Measurements from ENCODE around the gene SCIMP. TPM values are rescaled to one million over a fixed set of nuclear protein-coding genes. Genes with fewer than 3 reads are reported as not detected.

Gene SCIMP
- total RNA-seq, 1 experiment from 2014 or later: not detected

Other genes starting within 250 kb of the SCIMP start
- 1.3 and 2.8 TPM in 2 replicates for gene CAMTA2, start 247.2 kb downstream of the SCIMP start, total RNA-seq (2014; rRNA removed; shearing (Covaris generic); ENCODE audit: low replicate concordance)
- gene INCA1, start 237.3 kb downstream of the SCIMP start, total RNA-seq (2014; rRNA removed; shearing (Covaris generic); ENCODE audit: low replicate concordance): 0.72 and 3.3 TPM in 2 replicates
- 14.1 and 44.0 TPM in 2 replicates for gene KIF1C, start 236.9 kb downstream of the SCIMP start, total RNA-seq (2014; rRNA removed; shearing (Covaris generic); ENCODE audit: low replicate concordance)
- not detected in 2 replicates for gene SLC52A1, start 199.4 kb downstream of the SCIMP start, total RNA-seq (2014; rRNA removed; shearing (Covaris generic); ENCODE audit: low replicate concordance)
- gene ZFP3, start 156.4 kb downstream of the SCIMP start, total RNA-seq (2014; rRNA removed; shearing (Covaris generic); ENCODE audit: low replicate concordance): not detected in 2 replicates
- 18.0 and 18.5 TPM in 2 replicates for gene ZNF232, start 123.0 kb downstream of the SCIMP start, total RNA-seq (2014; rRNA removed; shearing (Covaris generic); ENCODE audit: low replicate concordance)
- not detected in 2 replicates for gene USP6, start 118.8 kb downstream of the SCIMP start, total RNA-seq (2014; rRNA removed; shearing (Covaris generic); ENCODE audit: low replicate concordance)
- gene ZNF594, start 43.0 kb downstream of the SCIMP start, total RNA-seq (2014; rRNA removed; shearing (Covaris generic); ENCODE audit: low replicate concordance): 2.6 and 3.7 TPM in 2 replicates
- gene RABEP1, start 47.4 kb upstream of the SCIMP start, total RNA-seq (2014; rRNA removed; shearing (Covaris generic); ENCODE audit: low replicate concordance): 15.8 and 16.4 TPM in 2 replicates
- gene NUP88, start 184.8 kb upstream of the SCIMP start, total RNA-seq (2014; rRNA removed; shearing (Covaris generic); ENCODE audit: low replicate concordance): 72.1 and 94.2 TPM in 2 replicates
- gene RPAIN, start 185.3 kb upstream of the SCIMP start, total RNA-seq (2014; rRNA removed; shearing (Covaris generic); ENCODE audit: low replicate concordance): 21.8 and 39.7 TPM in 2 replicates
- gene C1QBP, start 204.3 kb upstream of the SCIMP start, total RNA-seq (2014; rRNA removed; shearing (Covaris generic); ENCODE audit: low replicate concordance): 327 and 346 TPM in 2 replicates
- 7.2 and 9.2 TPM in 2 replicates for gene DHX33, start 234.1 kb upstream of the SCIMP start, total RNA-seq (2014; rRNA removed; shearing (Covaris generic); ENCODE audit: low replicate concordance)